Activated CD8-positive, alpha-beta T cell treated with anti-CD3 and anti-CD28 coated beads, Interleukin-2, amount 10 ng/mL, durations not matched to agents 7 days and 5 days (primary cell): ENCODE results near the gene PDCD10. TPM values are rescaled to one million over a fixed set of nuclear protein-coding genes. Genes with fewer than 3 reads are reported as not detected.

Experiments
- total RNA-seq, 2 experiments: library from RNA; stranded (reverse); gene quantifications; one replicate each; pipeline ENCODE4 v1.2.3, GENCODE V29; 2021

The PDCD10 gene
- total RNA-seq, 2 experiments from 2014 or later: 69.6 to 72.2 TPM

Other genes with a start within 250 kb of the PDCD10 start
- not detected for gene WDR49, start 81.0 kb downstream of the PDCD10 start, total RNA-seq
- 1 to 10 TPM; 1.2 to 1.7 TPM for gene SERPINI1, start 829 bp upstream of the PDCD10 start, total RNA-seq